Loucy (cell line): ENCODE data around the gene KAT6B.

ENCODE experiments used
- H2AFZ ChIP-seq: fragments of 200-600 bp; sonication (generic); 2 replicates; pipeline ENCODE4 v1.6.0; 2016; ENCODE audit warnings: antibody characterized with exemption, mild to moderate bottlenecking, low read length, moderate library complexity
- H3F3A ChIP-seq: fragments of 200-600 bp; 2 replicates; pipeline ENCODE4 v1.6.0; 2016; ENCODE audit warnings: antibody characterized with exemption, low read depth, mild to moderate bottlenecking
- H3K27me3 ChIP-seq: fragments of 200-600 bp; sonication (generic); 2 replicates; pipeline ENCODE4 v1.6.1; 2014; ENCODE audit warnings: low read length, mild to moderate bottlenecking; ENCODE audit not compliant: insufficient read depth, poor library complexity, severe bottlenecking
- H3K36me3 ChIP-seq: fragments of 200-600 bp; sonication (generic); 2 replicates; pipeline ENCODE4 v1.6.1; 2016; ENCODE audit warnings: low read length; ENCODE audit not compliant: insufficient read depth
- H3K4me1 ChIP-seq: fragments of 200-600 bp; sonication (generic); 2 replicates; pipeline ENCODE4 v1.5.1; 2014; ENCODE audit warnings: low read length, mild to moderate bottlenecking; ENCODE audit not compliant: insufficient read depth, poor library complexity, severe bottlenecking
- H3K4me2 ChIP-seq: fragments of 200-600 bp; sonication (generic); 2 replicates; pipeline ENCODE4 v1.6.0; 2014; ENCODE audit warnings: antibody characterized with exemption, low read length, low read depth, mild to moderate bottlenecking; ENCODE audit not compliant: poor library complexity, severe bottlenecking
- H3K4me3 ChIP-seq: fragments of 200-600 bp; sonication (generic); 2 replicates; pipeline ENCODE4 v1.5.1; 2014; ENCODE audit warnings: low read length, mild to moderate bottlenecking, mixed read lengths; ENCODE audit not compliant: poor library complexity, severe bottlenecking
- H3K79me2 ChIP-seq: fragments of 200-600 bp; sonication (generic); 2 replicates; pipeline ENCODE4 v1.6.1; 2014; ENCODE audit warnings: low read length; ENCODE audit not compliant: insufficient read depth
- H3K9ac ChIP-seq: fragments of 200-600 bp; sonication (generic); 2 replicates; pipeline ENCODE4 v1.6.0; 2014; ENCODE audit warnings: mild to moderate bottlenecking, low read depth, low read length, moderate library complexity; ENCODE audit not compliant: poor library complexity, severe bottlenecking
- H3K9me2 ChIP-seq: fragments of 200-600 bp; sonication (generic); replicated peaks from 2 replicates; pipeline ENCODE4 v1.6.1; 2016; ENCODE audit warnings: low read depth, low read length, mixed read lengths
- H3K9me3 ChIP-seq: fragments of 200-600 bp; sonication (generic); 2 replicates; pipeline ENCODE4 v1.6.1; 2014; ENCODE audit warnings: mild to moderate bottlenecking, antibody characterized with exemption, low read length, low read depth; ENCODE audit not compliant: insufficient read depth
- H4K20me1 ChIP-seq: fragments of 200-600 bp; sonication (generic); 2 replicates; pipeline ENCODE4 v1.6.0; 2014; ENCODE audit warnings: antibody characterized with exemption, low read length, mild to moderate bottlenecking; ENCODE audit not compliant: insufficient read depth, poor library complexity, severe bottlenecking
- CTCF ChIP-seq: fragments of 200-600 bp; sonication (generic); conservative IDR thresholded peaks from 2 replicates; pipeline ENCODE4 v1.5.1; 2014; ENCODE audit warnings: mild to moderate bottlenecking, antibody characterized with exemption, low read length
- EZH2phosphoT487 ChIP-seq: fragments of 200-600 bp; IDR thresholded peaks from 2 replicates; pipeline ENCODE4 v1.6.1; 2018; ENCODE audit warnings: antibody characterized with exemption, mild to moderate bottlenecking, moderate library complexity, borderline replicate concordance

Gene KAT6B

GRCh38 chr10:75065076-75065475 lies 238.7 kb downstream of the KAT6B start:
- peak overlapping the region; percentile 29; the same call in 1 of the 2 replicates for H2AFZ ChIP-seq
- H3K4me1 ChIP-seq = peaks cover 5% of the 10 kb centered on the region
- no peak overlapping the region for H3K4me3 ChIP-seq
- peaks cover 4% of the 10 kb centered on the region; the same call in 1 of the 2 replicates for H3F3A ChIP-seq
- H3K4me2 ChIP-seq = no peak overlapping the region
- TF ChIP-seq CTCF (no peak), EZH2phosphoT487 (no peak)
- no peaks in the 10 kb centered on the region for H3K9me2 ChIP-seq
- H4K20me1 ChIP-seq = no peaks in the 10 kb centered on the region
- no peaks in the 10 kb centered on the region for H3K27me3 ChIP-seq
- H3K9ac ChIP-seq = no peak overlapping the region
- no peaks in the 10 kb centered on the region for H3K79me2 ChIP-seq
- no peaks in the 10 kb centered on the region for H3K9me3 ChIP-seq
- no peaks in the 10 kb centered on the region for H3K36me3 ChIP-seq

GRCh38 chr10:75066271-75066670 lies 239.9 kb downstream of the KAT6B start:
- Histone ChIP-seq H4K20me1 (no peaks in the 10 kb centered on the region), H3K9me3 (no peaks in the 10 kb centered on the region), H3K9me2 (no peaks in the 10 kb centered on the region), H3K27me3 (no peaks in the 10 kb centered on the region), H3K4me2 (no peak overlapping the region), H3K4me3 (no peak overlapping the region), H3K9ac (no peak overlapping the region), H3K4me1 (peaks cover 10% of the 10 kb centered on the region), H3K79me2 (no peaks in the 10 kb centered on the region), H3F3A (peaks cover 4% of the 10 kb centered on the region; the same call in 1 of the 2 replicates), H3K36me3 (no peaks in the 10 kb centered on the region), H2AFZ (no peak overlapping the region)
- TF ChIP-seq EZH2phosphoT487 (no peak), CTCF (no peak)

- Histone ChIP-seq H3K9me3 (no peaks in the 10 kb centered on the region), H3K79me2 (no peaks in the 10 kb centered on the region), H3K9me2 (no peaks in the 10 kb centered on the region), H3K9ac (no peak overlapping the region), H3K4me3 (no peak overlapping the region), H3K4me1 (peaks cover 12% of the 10 kb centered on the region), H4K20me1 (no peaks in the 10 kb centered on the region), H3F3A (peaks cover 4% of the 10 kb centered on the region; the same call in 1 of the 2 replicates), H3K4me2 (no peak overlapping the region), H3K27me3 (no peaks in the 10 kb centered on the region), H3K36me3 (no peaks in the 10 kb centered on the region), H2AFZ (no peak overlapping the region)
- no peak for TF ChIP-seq CTCF
- TF ChIP-seq EZH2phosphoT487 = no peak
Measured at GRCh38 chr10:75067272-75067671, 240.9 kb downstream of the KAT6B start.
